Measurements from ENCODE around the gene ARID1B.

- TF ChIP-seq, protein P1, sequence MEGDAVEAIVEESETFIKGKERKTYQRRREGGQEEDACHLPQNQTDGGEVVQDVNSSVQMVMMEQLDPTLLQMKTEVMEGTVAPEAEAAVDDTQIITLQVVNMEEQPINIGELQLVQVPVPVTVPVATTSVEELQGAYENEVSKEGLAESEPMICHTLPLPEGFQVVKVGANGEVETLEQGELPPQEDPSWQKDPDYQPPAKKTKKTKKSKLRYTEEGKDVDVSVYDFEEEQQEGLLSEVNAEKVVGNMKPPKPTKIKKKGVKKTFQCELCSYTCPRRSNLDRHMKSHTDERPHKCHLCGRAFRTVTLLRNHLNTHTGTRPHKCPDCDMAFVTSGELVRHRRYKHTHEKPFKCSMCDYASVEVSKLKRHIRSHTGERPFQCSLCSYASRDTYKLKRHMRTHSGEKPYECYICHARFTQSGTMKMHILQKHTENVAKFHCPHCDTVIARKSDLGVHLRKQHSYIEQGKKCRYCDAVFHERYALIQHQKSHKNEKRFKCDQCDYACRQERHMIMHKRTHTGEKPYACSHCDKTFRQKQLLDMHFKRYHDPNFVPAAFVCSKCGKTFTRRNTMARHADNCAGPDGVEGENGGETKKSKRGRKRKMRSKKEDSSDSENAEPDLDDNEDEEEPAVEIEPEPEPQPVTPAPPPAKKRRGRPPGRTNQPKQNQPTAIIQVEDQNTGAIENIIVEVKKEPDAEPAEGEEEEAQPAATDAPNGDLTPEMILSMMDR (IDR thresholded peaks at IDR 0.05; ENCODE audit: poor library complexity): no peak
- TF ChIP-seq EZH2 (IDR thresholded peaks at IDR 0.05; ENCODE audit: borderline replicate concordance): no peak
These were observed 374.8 kb downstream of the ARID1B start for GRCh38 chr6:157151989-157152388.
